GM12878 (cell line): ENCODE data around the gene TEF. TPM values are rescaled to one million over a fixed set of nuclear protein-coding genes. Genes with fewer than 3 reads are reported as not detected.

Source experiments
- ATAC-seq: fragments of 200-7000 bp; cut with Tn5 transposase; 3 replicates; pipeline ENCODE4 v1.9.1; 2020; ENCODE audit warnings: mild to moderate bottlenecking, moderate library complexity
- BruUV-seq: library from RNA; stranded (reverse); fragments of 400-500 nt; replicated peaks from 2 replicates; lab custom pipeline; 2021; lab: Mats Ljungman, UMichigan
- CTCF ChIA-PET: fragments of 300-600 bp; sonication (Branson Sonifier 250); formaldehyde crosslinking; extraction: SDS; loops from one replicate; lab custom pipeline; 2021; ENCODE audit warnings: inconsistent platforms; lab: Yijun Ruan, JAX
- POLR2A ChIA-PET: fragments of 350-600 bp; formaldehyde crosslinking; extraction: SDS; loops from one replicate; lab custom pipeline; 2021; ENCODE audit warnings: inconsistent platforms; lab: Charles Lee
- RAD21 ChIA-PET: fragments of 300-600 bp; sonication (Branson Sonifier 250); formaldehyde crosslinking; loops from one replicate; lab custom pipeline; 2023; ENCODE audit warnings: antibody characterized with exemption; ENCODE audit not compliant: unreplicated experiment; lab: Charles Lee
- SMC1A ChIA-PET: fragments of 300-600 bp; sonication (Branson Sonifier 250); formaldehyde crosslinking; loops from one replicate; lab custom pipeline; 2023; ENCODE audit not compliant: unreplicated experiment, uncharacterized antibody; lab: Charles Lee
- DNase-seq: peaks from one replicate; pipeline ENCODE4 v3.0.0-alpha.2; 2011; ENCODE audit warnings: low read depth, low spot score
- FAIRE-seq: peaks from 3 replicates; lab custom pipeline; 2011; peaks lifted over from hg19 to GRCh38; lab: Jason Lieb, UNC
- H2AFZ ChIP-seq: 2 replicates; pipeline ENCODE4 v1.6.0; 2011; ENCODE audit warnings: low read depth, low read length, control low read depth; ENCODE audit not compliant: control insufficient read depth
- H3K27ac ChIP-seq: 2 replicates; pipeline ENCODE4 v1.5.1; 2011; ENCODE audit warnings: control low read depth; ENCODE audit not compliant: control insufficient read depth, insufficient read depth
- H3K27me3 ChIP-seq, 2 experiments: replicated peaks in 1 of 2; 2 replicates each; pipeline versions ENCODE4 v1.6.0 to v1.6.1; 2011; ENCODE audit warnings: low read length in 1 of 2; ENCODE audit not compliant: control insufficient read depth in 2 of 2, insufficient read depth in 2 of 2
- H3K36me3 ChIP-seq, 2 experiments: 2 replicates each; pipeline ENCODE4 v1.5.1; 2011; ENCODE audit warnings: low read length in 1 of 2; ENCODE audit not compliant: control insufficient read depth in 2 of 2, insufficient read depth in 2 of 2
- H3K4me1 ChIP-seq: 2 replicates; pipeline ENCODE4 v1.6.1; 2011; ENCODE audit warnings: mild to moderate bottlenecking, low read length, moderate library complexity, mixed read lengths; ENCODE audit not compliant: control insufficient read depth, insufficient read depth
- H3K4me2 ChIP-seq: 2 replicates; pipeline ENCODE4 v1.6.0; 2011; ENCODE audit warnings: control low read depth; ENCODE audit not compliant: control insufficient read depth, insufficient read depth
- H3K4me3 ChIP-seq: fragments of 200-600 bp; sonication (generic); 2 replicates; pipeline ENCODE4 v1.5.1; 2016
- H3K79me2 ChIP-seq: 2 replicates; pipeline ENCODE4 v1.6.0; 2011; ENCODE audit warnings: low read length; ENCODE audit not compliant: control insufficient read depth, insufficient read depth
- H3K9ac ChIP-seq: 2 replicates; pipeline ENCODE4 v1.8.0; 2011; ENCODE audit warnings: low read length, control low read depth, mixed read lengths; ENCODE audit not compliant: control insufficient read depth, insufficient read depth
- H3K9me3 ChIP-seq: replicated peaks from 3 replicates; pipeline ENCODE4 v1.5.1; 2011; ENCODE audit warnings: mild to moderate bottlenecking, low read length; ENCODE audit not compliant: control insufficient read depth, insufficient read depth
- H4K20me1 ChIP-seq: 2 replicates; pipeline ENCODE4 v1.6.0; 2011; ENCODE audit not compliant: control insufficient read depth, insufficient read depth
- CBX5 ChIP-seq: sonication (generic); IDR thresholded peaks from 2 replicates; pipeline ENCODE4 v1.6.1; 2016; ENCODE audit warnings: low read depth, moderate library complexity, mild to moderate bottlenecking, inconsistent platforms
- MLLT1 ChIP-seq: fragments of 450-650 bp; IDR thresholded peaks from 2 replicates; pipeline ENCODE4 v1.6.1; 2016; ENCODE audit warnings: mild to moderate bottlenecking
- NFYA ChIP-seq: IDR thresholded peaks from 2 replicates; pipeline ENCODE4 v1.6.1; 2011; ENCODE audit warnings: low read depth, mild to moderate bottlenecking, low read length, improper control_type of control experiment, borderline replicate concordance
- PML ChIP-seq: IDR thresholded peaks from 2 replicates; pipeline ENCODE4 v1.6.1; 2012; ENCODE audit warnings: low read length, inconsistent platforms
- POLR2AphosphoS2 ChIP-seq: IDR thresholded peaks from 2 replicates; pipeline ENCODE4 v1.6.1; 2011; ENCODE audit warnings: low read depth, mild to moderate bottlenecking, low read length, improper control_type of control experiment, moderate library complexity
- POLR2AphosphoS5 ChIP-seq: IDR thresholded peaks from 2 replicates; pipeline ENCODE4 v1.6.1; 2011; ENCODE audit warnings: mild to moderate bottlenecking, low read length, inconsistent platforms
- RELA ChIP-seq: fragments of 450-650 bp; IDR thresholded peaks from 2 replicates; pipeline ENCODE4 v1.8.0; 2014; ENCODE audit warnings: borderline replicate concordance; ENCODE audit not compliant: partially characterized antibody
- RFX5 ChIP-seq: IDR thresholded peaks from 2 replicates; pipeline ENCODE4 v1.6.1; 2011; ENCODE audit warnings: low read depth, low read length, improper control_type of control experiment
- STAT1 ChIP-seq: fragments of 450-650 bp; conservative IDR thresholded peaks from 2 replicates; pipeline ENCODE4 v1.6.1; 2014; ENCODE audit warnings: antibody characterized with exemption, mild to moderate bottlenecking
- SUZ12 ChIP-seq: fragments of 200-600 bp; sonication (generic); IDR thresholded peaks from one replicate; pipeline ENCODE4 v1.6.1; 2018; ENCODE audit warnings: antibody characterized with exemption, mild to moderate bottlenecking; ENCODE audit not compliant: unreplicated experiment
- ZNF207 ChIP-seq: fragments of 450-650 bp; IDR thresholded peaks from 2 replicates; pipeline ENCODE4 v1.6.1; 2014; ENCODE audit warnings: antibody characterized with exemption, mild to moderate bottlenecking, borderline replicate concordance
- WGBS: methylation state at CpG from one replicate; pipeline ENCODE4 v1.1.6; 2016; ENCODE audit warnings: low lambda C conversion rate; ENCODE audit not compliant: insufficient replicate concordance, insufficient coverage; ENCODE audit errors: missing lambda C conversion rate; 5-methylcytosine and 5-hydroxymethylcytosine counted together
- in situ Hi-C: fragments of 300-500 bp; cut with MboI; formaldehyde crosslinking; loops from 9 replicates; pipeline ENCODE4 v1.14.3; 2018; ENCODE audit warnings: mixed read lengths
- intact Hi-C: fragments of 100-400 bp; cut with micrococcal nuclease; formaldehyde crosslinking; loops from one replicate; pipeline ENCODE4 v1.14.2; 2022; ENCODE audit not compliant: unreplicated experiment
- polyA plus RNA-seq, 11 experiments: library from polyadenylated mRNA; depleted of rRNA in 4 of 11; unstranded in 6 of 11; stranded (reverse) in 5 of 11; fragments of >200 nt; fragmentation: Nextera tagmentation in 4 of 11; fragmentation: Illumina TruSeq in 1 of 11; extraction: Ambion mirVana in 4 of 11; extraction: Trizol in 1 of 11; gene quantifications; 1 replicate in 1 of 11; 2 replicates in 10 of 11; pipeline versions ENCODE4 v1.2.1 to v1.2.3, GENCODE V29; 2011 to 2016; ENCODE audit warnings: inconsistent platforms in 2 of 11, missing spikeins in 2 of 11, low read depth in 1 of 11
- total RNA-seq, 4 experiments: library from RNA; depleted of rRNA in 3 of 4; stranded (reverse); fragments of >200 nt in 3 of 4; fragmentation: Illumina TruSeq in 1 of 4; extraction: Trizol in 1 of 4; gene quantifications; 2 replicates each; pipeline versions ENCODE4 v1.2.1 to v1.2.3, GENCODE V29; 2013 to 2021
- TF ChIP-seq, protein P1 (sequence below): fragments of 450-650 bp; IDR thresholded peaks from 2 replicates; pipeline ENCODE4 v1.6.1; 2017; ENCODE audit warnings: mild to moderate bottlenecking, low read depth, inconsistent platforms; ENCODE audit not compliant: poor library complexity, severe bottlenecking

Gene TEF
- total and polyA plus RNA-seq, 10 of the 15 experiments (the other 5 are each of a cell fraction or from before 2014, with no cell fraction given): 0.23 to 4.9 (median 3.2) TPM

DNA sequence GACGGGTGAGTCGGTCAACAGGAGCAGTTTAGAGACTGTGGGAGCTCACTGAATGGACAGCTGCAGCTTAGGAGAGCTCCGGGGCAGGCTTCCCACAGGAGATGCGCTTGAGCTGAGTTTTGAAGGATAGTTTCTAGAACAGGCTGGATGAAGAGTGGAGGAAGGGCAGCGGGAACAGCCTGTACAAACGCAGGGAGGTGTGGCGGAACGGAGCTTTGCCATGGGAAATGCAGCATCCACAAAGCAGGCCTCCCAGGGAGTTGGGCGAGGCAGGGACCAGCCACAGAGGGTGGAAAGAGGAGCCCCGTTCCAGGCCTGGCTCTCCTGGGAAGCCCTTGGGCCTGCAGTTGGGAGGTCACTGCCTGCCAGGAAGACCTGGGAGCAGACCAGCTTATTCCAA, 26.8 kb upstream of the TEF start:
- Histone ChIP-seq H3K4me1 (no peaks in the 10 kb centered on the region), H3K9ac (no peak overlapping the region), H3K4me2 (no peak overlapping the region), H3K36me3 (peaks cover 17 to 33% of the 10 kb centered on the region in 2 experiments; a peak in 3 of 4 replicates), H3K27ac (no peak overlapping the region), H2AFZ (no peak overlapping the region), H4K20me1 (no peaks in the 10 kb centered on the region), H3K27me3 (no peaks in the 10 kb centered on the region), H3K79me2 (no peaks in the 10 kb centered on the region), H3K9me3 (no peaks in the 10 kb centered on the region), H3K4me3 (no peak overlapping the region)
- intact Hi-C loops (no loop called here), in situ Hi-C loops (no loop called here)
- ChIA-PET RAD21 (no interaction called here), CTCF (no interaction called here), POLR2A (no interaction called here), SMC1A (no interaction called here)
- no peak for ATAC-seq
- no peak for FAIRE-seq
- DNase-seq: no peak
- TF ChIP-seq, protein P1, sequence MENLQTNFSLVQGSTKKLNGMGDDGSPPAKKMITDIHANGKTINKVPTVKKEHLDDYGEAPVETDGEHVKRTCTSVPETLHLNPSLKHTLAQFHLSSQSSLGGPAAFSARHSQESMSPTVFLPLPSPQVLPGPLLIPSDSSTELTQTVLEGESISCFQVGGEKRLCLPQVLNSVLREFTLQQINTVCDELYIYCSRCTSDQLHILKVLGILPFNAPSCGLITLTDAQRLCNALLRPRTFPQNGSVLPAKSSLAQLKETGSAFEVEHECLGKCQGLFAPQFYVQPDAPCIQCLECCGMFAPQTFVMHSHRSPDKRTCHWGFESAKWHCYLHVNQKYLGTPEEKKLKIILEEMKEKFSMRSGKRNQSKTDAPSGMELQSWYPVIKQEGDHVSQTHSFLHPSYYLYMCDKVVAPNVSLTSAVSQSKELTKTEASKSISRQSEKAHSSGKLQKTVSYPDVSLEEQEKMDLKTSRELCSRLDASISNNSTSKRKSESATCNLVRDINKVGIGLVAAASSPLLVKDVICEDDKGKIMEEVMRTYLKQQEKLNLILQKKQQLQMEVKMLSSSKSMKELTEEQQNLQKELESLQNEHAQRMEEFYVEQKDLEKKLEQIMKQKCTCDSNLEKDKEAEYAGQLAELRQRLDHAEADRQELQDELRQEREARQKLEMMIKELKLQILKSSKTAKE: no peak
- TF ChIP-seq CBX5 (no peak), MLLT1 (no peak), PML (no peak), RFX5 (no peak), STAT1 (no peak), POLR2AphosphoS2 (no peak), ZNF207 (no peak), POLR2AphosphoS5 (no peak), RELA (no peak), NFYA (no peak), SUZ12 (no peak)
- WGBS: 95% methylated on average over 10 of the region's 10 CpGs
- BruUV-seq: no TSS peak
